NK-92 (cell line): ENCODE data around the gene RAB40C.

ENCODE experiments used
- DNase-seq: peaks from one replicate; lab custom pipeline; 2025; ENCODE audit not compliant: unreplicated experiment; lab: John Stamatoyannopoulos, UW

RAB40C gene

DNA sequence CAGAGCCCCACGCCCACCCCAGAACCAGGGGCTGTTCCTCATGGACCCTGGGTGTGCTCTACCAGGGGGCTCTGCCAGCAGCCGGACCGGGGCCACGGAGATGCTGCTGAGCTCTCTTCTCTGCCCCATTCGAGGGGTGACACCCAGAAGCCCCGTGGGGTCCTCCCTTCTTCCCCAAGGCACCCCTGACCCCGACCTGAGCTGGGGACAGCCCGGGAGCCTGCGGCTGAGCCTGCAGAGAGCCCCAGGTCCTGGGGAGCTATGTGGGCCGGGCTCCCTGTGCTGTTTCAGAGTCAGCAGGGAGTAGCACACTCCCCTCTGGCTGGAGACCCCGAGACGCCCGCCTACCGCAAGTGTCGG, 30.9 kb upstream of the RAB40C start:
- DNase-seq = no peak

DNA sequence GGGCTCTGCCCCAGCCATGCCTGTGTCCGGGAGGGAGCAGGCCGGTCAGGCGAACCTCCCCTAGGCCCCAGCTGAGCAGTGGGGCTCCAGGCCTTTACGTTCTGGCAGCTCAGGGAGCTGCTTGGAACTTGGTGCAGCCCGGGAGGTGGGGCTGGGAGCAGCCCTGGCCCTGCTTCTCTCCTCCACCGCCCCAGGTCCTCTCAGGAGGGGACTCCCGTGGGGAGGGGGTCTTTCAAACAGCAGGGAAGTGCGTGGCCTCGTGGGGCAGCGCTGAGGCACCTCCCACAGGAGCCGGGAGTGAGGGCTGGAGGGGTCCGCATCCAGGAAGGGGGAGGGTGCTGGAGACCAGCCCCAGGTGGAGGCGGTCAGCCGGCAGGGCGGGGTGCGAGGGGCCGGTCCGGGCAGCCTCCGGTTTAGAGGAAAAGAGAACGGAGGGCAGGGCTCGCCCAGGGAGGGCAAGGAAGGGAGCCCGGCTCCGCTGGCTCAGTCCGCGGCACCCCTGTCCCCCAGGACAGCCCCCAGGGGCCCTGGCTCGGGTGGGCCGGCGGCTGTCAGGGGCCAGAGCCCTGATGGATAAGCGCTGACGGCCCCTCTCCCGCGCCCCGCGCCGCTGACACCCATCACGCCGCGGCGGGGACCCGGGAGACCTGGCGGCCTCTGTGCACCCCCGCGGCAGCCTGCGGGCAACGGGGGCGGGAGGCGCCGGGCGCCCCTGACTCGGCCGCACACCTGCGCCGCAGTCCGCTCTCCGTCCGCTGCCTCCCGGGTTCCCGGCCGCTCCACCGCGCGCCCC, 30.3 kb upstream of the RAB40C start:
- DNase-seq = no peak

DNA sequence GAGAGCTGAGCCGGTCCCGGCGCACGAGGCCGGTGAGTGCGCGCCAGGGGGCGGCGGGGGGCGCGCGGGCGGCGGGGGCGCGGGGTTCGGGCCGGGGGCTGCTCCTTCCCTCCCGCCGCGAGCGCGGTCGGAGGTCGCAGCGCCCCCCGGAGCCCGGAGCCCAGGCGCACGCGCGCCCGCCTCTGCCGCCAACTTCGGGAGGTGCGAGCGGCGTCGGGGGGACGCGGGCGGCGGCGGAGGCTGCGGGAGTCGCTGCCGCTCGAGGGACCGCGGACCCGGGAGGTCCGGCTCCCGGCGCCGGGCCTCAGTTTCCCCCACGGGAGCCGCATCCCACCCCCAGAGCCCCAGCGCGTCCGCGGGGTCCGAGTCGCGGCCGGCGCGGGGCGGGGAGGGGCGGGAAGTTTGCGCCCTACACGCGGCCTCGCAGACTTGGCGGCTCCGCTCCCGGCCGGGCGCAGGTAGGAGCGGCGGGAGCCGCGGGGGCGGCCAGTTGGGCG, 29.6 kb upstream of the RAB40C start, which contains the start of gene PRR35:
TSS of gene PRR35 (plus strand) at position 191 of the 497 bp plus-strand sequence. CDS start 2,901 bp downstream, outside the sequence.
- no peak for DNase-seq

DNA sequence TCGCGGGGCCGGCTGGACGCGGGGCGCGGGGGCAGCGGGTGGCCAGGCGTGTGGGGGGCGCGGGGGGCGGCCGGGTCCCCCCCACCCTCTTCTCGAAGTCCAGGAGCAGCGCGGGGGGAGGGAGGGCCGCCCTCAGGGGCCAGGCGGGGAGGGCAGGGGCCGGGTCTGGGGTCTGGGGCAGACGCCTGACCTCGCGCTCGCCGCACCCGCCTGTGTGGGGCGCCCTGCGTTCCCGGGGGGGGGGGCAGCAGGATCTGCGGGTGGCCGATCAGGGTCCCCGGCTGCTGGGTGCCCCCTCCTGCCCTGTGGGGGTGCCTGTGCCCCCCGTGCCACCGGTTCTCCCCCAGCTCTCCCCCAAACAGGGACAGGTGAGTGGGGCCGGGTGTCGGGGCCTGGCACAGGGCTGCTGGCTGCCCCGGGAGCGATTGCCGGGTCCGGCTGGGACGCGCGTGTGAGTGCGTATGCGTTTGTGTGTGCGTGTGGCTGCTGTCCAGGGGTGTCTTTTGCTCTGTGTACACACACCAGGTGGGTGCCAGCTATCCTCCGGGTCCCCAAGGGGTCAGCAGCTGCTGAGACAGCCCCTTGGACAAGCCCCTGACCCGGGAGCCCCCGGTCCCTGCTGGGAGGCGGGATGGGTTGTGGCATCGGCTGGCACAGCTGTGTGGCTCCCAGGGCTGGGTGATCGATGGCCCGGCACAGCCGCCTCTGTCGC, 29.0 kb upstream of the RAB40C start:
- DNase-seq = no peak

DNA sequence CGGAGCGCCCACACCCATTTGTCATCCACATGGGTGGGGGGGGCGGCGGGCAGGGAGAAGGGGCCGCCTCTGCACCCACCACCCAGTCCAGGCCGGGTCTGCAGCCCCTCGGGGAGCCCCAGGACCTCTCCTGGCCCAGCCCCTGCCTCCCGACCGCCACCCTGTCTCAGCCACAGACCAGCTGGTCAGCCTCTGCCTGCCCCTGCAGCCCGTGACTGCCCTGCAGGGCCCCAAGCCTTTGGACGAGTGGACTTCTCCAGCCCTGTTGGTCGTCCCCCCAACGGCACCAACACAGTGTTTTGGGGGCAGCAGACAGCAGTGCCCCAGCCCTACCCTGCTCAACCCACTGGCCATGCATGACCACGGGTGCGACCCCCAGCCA, 28.5 kb upstream of the RAB40C start:
- no peak for DNase-seq

DNA sequence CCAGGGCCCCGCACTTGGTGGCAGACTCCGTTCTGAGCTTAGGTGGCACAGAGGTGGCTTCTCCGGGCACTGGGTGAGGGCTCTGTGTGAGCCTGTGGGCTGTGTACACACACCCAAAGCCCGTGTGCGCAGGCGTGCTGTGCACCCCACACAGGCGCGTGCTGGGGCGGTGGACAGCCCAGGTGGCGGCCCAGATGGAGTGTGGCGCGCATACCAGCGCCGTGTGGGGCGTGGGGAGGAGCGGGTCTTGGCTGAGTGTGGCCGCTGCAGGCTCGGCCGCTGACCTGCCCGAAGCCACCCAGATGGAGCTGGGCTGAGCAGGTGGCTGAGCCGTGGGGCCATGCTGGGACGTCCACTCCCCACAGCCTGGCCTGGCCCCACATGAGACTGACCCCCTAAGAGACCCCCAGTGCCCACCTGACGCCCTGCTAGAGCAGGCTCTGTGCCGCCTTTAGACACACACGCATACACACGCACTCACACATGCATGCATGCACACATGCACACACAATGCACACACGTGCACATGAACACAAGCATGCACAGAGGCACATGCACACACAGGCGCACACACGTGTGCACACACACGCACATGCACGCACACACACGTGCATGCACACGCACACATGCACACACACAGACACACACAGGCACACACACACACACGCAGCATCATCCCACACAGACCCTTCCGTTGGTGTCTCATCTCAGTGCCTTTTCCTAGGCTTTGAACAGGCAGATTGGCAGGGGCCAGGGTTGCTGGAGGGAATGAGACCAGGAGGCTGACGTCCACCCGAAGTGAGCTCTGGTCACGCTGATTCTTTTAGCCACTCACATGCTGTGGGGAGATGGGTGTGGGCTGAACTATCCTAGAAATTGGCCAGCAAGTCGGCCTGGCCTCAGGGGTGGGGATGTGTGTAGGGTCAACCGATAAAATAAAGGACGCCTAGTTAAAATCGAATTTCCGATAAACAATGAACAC, 27.6 kb upstream of the RAB40C start:
- no peak for DNase-seq

DNA sequence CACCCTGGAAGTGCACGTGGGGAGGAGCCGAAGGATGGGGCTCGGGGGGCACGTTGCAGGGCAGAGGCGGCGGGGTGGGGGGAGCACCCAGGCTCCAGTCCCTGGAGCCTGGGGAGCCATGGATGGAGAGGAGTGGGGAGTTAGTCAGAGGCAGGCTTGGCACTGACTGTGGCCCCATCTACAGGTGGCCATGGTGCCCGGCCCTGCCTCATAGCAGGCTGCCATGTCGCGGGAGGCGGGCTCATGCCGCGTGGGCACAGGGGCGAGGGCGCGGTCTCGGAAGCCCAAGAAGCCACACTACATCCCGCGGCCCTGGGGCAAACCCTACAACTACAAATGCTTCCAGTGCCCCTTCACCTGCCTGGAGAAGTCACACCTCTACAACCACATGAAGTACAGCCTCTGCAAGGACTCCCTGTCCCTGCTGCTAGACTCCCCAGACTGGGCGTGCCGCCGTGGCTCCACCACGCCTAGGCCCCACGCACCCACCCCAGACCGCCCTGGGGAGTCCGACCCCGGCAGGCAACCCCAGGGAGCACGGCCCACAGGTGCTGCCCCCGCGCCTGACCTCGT, 26.7 kb upstream of the RAB40C start:
- no peak for DNase-seq

DNA sequence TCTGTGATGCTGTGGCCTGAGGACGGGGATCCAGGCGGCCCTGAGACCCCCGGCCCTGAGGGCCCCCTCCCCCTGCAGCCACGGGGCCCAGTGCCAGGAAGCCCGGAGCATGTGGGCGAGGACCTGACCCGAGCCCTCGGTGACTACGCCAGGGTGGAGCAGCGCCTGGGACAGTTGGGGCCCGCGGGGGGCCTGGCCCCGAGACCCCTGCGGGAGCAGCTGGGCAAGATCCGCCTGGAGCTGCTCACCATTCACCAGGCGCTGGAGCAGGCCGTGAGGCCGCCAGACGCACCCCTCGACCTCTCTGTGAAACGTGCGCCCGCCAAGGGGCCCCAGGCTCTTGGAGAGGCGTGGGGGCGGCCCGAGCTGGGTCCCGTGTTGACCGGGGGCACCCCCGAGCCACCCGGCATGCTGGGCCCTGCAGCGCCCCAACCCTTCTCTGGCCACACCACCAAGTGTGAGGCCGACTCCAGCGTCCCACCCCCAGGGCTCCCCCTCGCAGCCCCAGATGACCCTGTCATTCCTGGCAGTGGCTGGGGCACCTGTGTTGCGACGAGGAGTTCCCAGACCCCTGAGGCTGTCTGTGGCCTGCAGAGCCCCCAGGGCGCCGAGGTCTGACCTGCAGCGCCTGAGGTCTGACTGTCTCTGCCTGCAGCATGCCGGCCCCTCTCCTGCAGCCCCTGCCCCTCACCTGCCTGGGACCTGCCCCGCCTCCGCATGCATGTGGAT, 25.0 kb upstream of the RAB40C start:
- DNase-seq = no peak

DNA sequence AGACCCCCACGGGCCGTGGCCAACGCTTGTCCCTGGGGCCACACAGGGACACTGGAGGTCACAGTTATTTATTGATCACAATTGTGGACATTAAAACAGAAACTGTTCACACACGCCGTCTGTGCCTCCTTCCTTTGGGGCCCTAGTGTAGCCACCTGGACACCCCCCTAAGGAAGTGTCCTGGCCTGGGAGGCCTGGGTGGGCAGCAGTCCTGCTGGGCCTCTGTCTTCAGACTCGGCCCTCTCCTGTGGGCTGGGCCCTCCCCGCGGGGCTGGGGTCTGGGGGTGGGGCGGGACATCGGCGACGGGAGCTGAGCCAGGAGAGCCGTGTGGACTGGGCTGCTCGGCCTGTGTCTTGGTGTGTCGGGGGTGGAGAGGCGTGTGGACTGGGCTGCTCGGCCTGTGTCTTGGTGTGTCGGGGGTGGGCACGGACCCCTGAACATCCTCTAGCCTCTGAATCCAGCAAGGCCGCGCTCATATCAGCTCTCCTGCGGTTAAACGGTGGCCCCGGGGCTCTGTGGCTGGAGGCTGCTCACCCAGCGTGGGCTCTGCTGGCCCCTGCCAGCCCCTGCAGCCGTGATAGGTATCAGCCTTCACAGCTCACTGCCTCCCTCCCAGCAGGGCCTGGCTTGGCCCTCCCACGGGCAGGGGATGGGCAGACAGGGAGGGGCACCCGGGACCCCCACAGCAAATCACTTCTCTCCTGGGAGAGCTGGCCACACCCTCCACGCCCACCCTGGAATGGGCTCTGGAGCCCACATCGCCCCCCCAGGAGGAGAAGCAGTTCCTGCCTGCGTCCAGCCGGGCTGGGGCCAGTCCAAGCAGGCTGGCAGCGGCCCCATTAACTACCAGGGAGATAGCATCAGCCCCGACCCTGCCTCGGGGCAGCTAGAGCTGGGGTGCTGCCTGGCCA, 24.2 kb upstream of the RAB40C start:
- DNase-seq = no peak

DNA sequence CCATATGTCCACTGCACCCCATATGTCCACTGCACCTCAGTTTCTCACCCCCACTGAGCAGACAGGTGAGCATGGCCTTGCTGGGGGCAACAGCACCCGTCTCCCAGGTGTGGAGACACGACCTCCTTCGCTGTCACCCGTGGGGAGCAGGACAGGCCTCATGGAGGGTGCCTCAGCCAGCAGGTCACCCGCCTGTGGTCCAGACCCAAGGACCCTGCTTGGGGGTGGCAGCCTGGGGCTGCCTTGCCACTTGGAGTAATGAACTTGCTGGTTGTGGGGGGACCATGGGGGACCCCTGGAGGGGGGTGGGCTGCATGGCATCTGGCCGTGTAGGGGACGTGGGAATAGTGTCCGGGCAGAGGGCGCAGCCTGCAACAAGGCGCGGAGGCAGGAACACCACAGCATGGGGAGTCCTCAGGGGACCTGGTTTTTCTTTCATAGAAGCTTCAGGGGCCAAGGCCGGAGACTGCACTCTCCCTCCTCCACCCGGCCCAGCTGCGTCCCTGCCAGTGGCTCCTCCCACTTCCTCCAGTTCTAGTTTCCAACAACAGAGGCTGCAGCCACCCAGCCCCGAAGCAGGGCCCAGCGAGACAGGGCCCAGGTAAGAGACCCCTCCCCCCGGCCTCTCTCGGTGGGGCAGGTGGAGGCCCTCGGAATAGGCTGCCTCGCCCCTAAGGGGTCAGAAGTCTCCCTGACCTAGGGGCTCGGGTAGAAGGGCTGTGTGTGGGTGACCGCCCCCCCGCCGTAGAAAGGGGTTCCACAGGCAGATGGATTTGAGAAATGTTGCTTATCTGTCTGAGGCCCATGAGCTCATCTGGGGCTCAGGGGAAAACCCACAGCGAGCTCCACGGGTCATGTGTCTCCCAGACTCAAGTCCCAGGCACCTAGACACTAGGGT, 23.1 kb upstream of the RAB40C start, which contains the start of gene NHLRC4:
TSS of gene NHLRC4 (plus strand) at position 531 of the 898 bp plus-strand sequence. CDS start 1,043 bp downstream, outside the sequence.
- DNase-seq = no peak

DNA sequence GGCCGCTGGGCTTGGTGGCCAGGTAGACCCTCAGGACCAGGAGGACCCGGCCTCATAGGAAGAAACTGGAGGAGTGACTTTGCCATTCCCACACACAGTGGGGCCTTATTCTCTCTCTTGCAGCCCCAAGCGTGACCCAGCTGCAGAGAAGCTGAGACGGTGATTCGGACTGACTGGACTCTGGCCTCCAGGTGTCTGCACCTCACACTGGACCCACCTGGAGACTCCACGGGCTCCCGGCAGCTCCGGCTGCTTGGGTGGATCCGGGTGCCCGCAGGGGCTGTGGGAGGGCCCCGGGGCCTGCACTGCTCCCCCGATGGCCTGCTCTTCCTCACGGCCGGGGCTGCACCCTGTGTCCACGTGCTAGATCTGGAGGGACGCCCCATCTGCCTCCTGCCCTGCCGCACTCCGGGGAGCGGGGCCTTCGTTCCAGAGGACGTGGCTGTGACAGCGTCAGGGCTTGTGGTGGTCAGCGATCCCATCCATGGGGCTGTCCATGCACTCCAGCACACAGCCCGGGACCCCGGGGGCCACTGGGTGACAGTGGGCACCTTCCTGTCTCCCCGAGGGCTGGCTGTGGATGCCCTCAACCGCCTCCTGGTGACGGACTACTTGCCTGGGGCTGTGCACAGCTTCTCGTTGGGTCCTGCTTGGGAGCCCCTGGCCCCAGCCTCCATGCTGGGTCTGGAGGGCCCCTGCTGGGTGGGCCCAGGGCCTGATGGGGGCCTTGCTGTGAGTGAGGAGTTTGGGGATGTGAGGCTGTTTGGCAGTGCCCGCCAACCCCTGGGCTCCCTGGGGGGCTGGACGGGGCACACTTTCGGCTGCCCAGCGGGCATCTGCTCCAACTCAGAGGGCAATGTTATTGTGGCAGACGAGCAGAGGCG, 22.3 kb upstream of the RAB40C start:
- no peak for DNase-seq

DNA sequence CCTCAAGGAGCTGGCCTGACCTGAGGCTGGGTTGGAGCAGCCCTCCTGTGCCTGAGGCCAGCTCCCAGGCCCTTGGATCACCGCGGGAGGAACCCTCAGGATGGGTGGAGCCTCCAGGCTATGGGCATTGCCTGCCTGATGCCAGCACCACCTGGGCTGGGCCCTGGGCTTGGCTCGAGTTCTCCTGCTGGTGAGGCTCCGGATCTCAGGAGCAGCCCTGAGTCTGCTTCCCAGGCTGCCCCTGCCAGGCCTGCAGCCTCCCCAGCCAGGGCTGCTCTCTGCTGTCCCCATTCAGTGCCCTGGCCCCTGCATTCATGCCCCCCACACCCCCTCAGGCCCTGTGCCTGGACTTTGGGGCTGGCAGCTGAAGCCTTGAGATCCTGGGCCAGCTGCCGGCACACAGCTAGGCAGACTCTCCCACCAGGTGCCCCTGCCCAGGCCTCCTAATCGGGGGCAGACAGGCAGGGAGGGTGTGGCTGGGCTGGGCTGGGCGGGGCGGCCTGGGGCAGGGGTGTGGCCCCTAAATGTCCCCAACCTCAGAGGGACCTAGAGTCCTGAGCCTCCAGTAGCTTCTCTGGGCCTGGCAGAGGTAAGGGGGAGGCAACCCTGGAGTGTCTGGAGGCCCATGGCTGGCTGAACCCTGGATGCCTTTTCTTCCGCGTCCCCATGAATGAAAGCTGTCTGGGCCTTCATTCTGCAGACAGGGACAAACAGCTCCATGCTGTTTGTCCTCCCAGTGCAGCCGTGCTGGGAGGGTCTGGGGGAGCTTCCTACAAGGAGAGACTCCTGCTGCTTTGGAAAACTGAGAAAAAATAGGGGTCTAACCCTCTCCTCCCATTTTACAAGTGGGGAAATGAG, 21.2 kb upstream of the RAB40C start:
- no peak for DNase-seq

DNA sequence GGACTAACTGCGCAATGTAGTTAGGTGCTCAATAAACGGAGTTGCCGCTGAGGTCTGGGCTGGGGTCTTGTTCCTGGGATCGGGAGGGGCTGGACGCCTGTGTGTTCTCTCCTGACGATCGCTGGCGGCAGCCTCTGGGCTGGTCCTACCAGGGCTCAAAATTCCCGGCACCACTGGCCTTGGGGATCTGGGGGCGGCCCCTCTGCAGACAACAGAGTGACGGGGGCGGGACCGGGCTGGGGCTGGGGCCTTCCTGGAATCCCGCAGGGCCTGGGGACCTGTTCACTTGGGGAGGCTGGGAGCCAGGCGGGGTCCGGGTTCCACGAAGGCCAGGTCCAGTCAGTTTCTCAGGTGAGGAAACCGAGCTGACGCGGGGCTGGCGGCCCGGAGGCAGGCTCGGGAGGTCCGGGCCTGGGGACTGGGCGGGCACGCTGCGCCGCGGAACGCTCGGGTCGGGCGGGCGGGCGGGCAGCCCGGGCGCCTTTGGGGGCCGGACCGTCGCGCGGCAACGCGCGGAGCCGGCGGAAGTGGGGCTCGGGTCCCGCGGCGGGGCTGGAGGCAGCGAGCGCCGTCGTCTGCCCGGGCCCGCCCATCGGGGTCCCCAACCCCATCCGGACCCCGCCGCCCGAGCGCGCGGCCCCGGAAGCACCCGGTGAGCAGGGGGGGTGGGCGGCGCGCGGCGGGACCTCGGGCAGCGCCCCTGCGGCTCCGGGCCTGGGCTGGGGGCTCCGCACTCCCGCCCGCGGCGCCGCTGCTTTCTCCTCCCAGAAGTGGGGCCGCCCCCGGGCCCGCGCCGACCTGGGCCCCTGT, 20.2 kb upstream of the RAB40C start, which contains the start of gene PIGQ:
TSS of gene PIGQ (plus strand) at position 524 of the 810 bp plus-strand sequence. CDS start 4,107 bp downstream, outside the sequence.
- DNase-seq = no peak

DNA sequence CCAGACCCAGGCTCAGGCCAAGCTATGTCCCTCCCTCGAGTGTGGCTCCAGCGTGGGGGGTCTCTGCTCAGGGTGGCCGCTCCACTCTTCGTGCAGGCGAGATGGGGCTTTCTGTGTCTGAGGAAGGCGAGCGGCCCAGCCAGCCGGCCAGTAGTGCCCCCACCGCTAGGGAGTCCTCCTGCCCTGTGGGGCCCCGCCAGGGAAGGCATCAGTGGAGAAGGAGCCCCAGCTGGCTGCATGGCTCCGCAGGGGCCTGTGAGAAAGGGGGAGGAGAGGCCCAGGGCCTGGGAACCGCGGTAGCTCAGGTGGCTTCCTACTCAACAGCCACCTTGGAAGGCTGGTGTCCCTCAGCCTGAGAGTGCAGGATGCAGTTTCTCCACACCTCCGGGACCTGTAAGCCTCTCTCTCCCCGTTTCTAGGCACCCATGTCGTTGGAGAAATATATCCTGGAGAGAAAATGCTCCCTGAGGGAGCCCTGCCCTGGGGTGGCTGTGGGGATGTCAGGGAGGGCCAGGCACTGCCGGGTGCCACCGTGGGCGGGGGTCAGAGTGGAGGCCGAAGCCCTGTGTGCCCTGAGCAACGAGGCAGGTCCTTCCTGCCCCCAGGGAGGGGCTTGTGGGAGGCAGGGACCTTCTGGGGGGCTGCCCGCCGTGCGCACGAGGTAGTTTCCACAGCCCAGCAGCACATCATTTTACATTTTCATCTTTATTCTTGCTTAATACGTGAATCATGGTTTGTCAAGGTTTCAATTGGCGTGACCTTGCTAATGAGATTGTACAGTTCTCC, 16.8 kb upstream of the RAB40C start:
- no peak for DNase-seq
